GM21390 (cell line): Measurements from ENCODE around the gene FNBP1L.

Experiments
- ATAC-seq: cut with Tn5 transposase; IDR thresholded peaks from one replicate; pipeline ENCODE4 v1.9.1; 2021; ENCODE audit not compliant: unreplicated experiment

FNBP1L gene

DNA sequence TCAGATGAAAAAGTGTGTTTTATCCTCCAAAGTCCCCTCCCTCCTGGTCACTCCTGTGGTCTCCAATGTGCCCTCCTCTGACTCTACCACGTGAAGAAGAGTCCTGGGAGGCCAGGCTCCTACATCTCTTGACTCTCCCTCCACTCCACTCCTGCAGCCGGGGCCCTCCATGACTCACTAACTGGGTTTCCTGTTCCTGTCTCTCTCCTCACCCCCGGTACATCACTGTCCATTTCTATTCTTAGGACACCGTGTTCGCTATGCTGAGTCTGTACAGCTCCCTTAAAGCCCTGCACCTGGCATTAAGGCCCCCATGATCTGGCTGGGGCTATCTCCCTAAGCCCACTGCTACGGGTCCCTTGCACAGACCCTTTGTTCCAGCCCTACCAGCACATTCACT is 140.3 kb downstream of the FNBP1L start:
- ATAC-seq, result no peak

DNA sequence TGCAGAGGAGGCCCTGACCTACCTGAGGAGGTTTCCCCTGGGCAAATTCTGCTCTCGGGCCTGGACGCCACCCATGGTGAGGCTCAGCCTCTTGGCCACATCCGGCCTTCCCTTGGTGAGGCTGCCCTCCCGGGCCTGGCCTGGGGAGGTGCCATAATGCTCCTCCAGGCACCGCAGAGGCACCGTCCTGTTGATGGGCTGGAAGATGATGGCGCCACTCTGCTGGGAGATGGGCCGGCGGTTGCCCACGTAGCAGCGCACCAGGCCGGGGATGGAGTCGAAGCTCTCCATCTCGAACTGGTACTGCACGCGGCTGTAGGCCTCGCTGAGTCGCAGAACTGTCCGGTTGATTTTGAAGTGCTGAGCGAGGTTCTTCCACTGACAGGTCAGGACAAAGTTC is 141.0 kb downstream of the FNBP1L start:
- no peak for ATAC-seq

DNA sequence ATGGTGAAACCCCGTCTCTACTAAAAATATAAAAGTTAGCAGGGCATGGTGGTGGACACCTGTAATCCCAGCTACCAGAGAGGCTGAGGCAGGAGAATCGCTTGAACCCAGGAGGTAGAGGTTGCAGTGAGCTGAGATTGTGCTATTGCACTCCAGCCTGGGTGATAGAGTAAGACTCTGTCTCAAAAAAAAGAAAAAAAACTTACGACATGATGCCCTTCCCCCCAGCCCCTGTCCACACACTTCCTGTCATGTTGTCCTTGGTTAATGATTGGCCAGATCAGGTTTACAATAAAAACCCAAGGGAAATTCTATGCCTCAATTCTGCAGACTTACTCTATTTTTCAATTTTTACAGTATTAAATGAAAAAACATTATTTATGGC is 143.4 kb downstream of the FNBP1L start:
- peak; percentile 10 for ATAC-seq

- ATAC-seq, result peak; percentile 87
These were observed 144.0 kb downstream of the FNBP1L start for GRCh38 chr1:93591676-93592550.

DNA sequence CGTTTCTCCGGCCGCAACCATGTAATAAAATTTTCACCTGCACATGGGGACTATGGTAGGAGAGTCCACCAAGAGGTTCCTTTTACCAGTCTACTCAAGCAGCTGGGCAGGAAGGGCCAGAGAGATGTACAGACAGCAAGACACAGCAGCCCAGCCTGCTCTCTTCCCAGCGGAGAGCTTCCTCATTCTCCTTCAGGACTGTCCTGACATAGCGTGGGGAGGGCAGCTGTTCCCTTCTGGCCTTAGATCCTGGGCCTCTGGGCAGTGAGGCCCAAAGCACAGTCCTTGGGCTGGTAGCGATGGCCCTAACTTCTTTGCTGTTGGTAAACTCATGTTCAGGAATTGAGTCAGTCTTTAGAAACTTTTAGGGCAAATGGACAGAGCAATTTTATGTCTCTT is 144.6 kb downstream of the FNBP1L start:
- no peak for ATAC-seq

- no peak for ATAC-seq
These were observed 146.1 kb downstream of the FNBP1L start for GRCh38 chr1:93593854-93594602.

DNA sequence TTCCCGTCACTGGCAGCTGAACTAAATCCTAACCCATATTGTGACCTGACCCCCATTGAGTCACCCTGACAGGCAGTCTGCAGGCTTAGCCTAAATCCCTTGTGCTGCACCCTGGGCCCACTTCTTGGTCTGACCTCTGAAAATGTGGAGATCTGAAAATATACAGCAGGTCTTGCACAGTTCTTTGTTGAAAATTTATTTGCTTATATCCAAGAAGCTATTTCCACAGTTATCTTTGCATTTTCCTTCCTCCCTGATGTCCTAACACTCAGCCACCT is 146.6 kb downstream of the FNBP1L start:
- ATAC-seq, result no peak

DNA sequence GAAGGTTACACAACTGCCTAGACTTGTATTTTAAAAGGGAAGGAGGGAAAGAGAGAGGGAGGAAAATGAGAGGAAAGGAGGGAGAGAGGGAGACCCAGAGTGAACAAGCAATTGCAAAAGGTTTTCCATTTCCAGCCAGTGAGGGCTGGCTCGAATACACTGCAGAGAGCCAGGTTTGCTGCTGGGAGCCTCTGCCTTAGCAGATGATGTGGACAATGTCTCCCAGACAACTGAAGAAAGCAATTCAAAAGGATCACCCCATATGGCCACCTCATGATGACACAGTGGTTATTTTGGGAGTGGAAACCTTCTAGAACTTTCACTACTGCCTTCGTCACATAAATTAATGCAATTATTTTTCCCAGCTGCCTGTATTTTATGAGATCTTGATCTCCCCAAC is 147.3 kb downstream of the FNBP1L start:
- ATAC-seq, result no peak

- ATAC-seq, result no peak
These were observed 147.8 kb downstream of the FNBP1L start for GRCh38 chr1:93595743-93596142.

DNA sequence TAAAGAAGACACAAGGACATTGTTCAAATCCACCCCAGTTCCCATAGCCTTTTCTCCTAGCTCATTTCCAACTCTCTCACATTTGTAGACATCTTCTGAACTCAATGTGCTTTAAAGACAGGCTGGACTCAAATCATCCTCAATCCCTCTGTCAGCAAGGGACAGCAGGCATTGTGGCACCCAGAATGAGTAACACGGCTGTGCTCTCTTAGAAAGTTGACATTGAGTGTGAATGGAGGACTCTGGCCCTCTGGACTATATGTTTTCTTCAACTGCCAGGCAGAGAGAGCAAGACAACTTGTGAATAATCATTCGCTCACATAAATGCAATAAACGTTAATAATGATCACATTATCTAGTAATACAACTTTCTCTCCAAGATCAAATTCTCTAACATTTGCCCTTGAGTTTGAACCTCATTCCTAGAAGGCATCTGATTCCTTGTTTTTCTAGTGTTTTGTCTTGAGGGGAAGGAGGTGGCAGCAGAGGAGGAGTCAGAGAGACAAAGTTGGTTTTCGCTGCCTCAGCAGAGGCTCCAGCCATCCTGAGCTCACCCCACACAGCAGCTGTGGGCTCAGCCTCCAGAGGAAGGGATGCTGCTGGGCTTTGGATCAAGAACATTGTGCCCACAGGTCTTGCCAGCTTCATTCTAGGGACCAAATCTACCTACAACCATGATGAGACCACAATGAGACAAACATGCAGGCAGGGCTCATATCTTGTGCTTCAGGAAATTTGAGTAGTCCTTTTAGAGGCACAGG is 148.6 kb downstream of the FNBP1L start:
- no peak for ATAC-seq

GRCh38 chr1:93597709-93598108 is 149.8 kb downstream of the FNBP1L start:
- ATAC-seq, result no peak

- no peak for ATAC-seq
These were observed 150.5 kb downstream of the FNBP1L start for GRCh38 chr1:93598396-93598795.

GRCh38 chr1:93598861-93599439 is 151.0 kb downstream of the FNBP1L start:
- ATAC-seq, result no peak

- ATAC-seq, result no peak
These were observed 151.6 kb downstream of the FNBP1L start for GRCh38 chr1:93599479-93599878.

DNA sequence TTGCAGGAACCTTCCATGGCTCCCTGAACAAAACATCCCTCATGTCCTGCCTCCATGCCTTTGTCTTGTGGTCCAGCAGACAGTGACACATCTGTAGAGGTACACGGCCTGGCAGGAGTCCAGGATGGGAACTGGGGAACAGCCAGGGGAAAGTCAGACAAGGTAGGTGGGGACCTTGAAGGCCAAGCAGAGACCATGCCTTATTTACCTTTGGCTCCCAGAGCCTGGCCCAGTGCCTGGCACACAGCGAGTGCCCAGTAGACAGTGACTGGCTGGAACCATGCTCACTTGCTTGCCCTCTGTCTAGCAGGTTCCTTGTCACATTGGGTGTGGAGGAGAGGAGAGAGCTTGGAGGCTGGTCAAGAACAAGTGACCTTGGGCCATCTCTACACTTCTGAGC is 152.7 kb downstream of the FNBP1L start:
- ATAC-seq, result no peak

DNA sequence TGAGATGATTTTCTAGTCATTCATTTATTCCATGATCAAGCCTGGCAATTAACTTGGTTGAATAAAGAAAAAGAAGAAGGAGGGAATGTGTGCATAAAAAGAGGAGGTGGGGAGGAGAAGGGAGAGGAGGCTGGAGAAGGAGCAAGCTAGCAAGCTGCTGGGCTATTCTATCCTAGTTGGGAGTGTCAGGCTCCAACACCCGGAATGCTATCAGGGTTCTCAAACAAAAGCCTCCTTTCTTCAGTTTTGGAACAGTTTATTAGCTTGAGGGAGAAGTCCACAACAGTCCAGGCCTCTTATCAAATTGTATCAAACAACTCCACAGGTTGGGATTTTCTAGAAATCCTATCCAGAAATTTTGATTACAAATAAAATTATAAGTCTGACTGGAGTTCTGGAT is 153.8 kb downstream of the FNBP1L start:
- ATAC-seq, result no peak

DNA sequence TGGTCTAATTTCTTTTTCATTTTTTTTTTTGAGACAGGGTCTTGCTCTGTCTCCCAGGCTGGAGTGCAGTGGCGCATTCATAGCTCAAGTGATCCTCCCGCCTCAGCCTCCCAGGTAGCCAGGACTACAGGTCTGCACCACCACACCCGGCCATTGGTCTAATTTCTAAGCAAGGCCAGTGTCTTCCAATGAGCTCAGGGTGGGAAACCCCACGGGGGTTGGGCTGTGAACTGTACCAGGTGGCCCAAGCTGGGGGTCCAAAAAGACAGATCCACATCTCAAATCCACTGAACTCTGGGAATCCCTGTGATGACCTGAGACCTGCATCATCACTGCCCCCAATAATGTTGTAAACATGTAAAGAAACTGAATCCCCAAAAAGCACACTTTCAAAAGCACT is 154.2 kb downstream of the FNBP1L start:
- no peak for ATAC-seq

DNA sequence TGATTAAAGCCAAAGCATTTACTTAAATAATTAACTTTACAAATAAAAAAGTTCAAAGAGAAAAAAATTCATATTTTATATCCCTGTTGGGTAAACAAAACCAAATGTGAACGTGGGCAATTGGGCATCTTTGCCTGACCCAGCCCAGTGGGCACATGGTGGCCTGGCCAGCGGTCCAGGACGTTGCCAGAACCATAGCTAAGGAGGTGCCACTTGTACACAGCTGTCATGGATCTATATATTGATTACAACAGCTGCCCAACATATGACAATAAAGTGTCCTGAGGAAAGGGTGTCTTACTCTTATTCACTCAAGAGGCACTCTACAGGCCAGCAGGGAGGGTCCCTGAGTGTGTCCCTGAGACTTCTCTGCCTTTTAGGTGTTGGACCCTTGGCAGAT is 155.2 kb downstream of the FNBP1L start:
- ATAC-seq, result no peak

- ATAC-seq, result no peak
These were observed 155.7 kb downstream of the FNBP1L start for GRCh38 chr1:93603601-93604000.
